PFSK-1 (cell line): Measurements from ENCODE around the gene HOXD10.

Source experiments
- POLR2AphosphoS5 ChIP-seq: IDR thresholded peaks from 2 replicates; pipeline ENCODE4 v1.6.1; 2012; ENCODE audit warnings: low read depth, mild to moderate bottlenecking, control low read depth, low read length, moderate library complexity
- SIN3A ChIP-seq: IDR thresholded peaks from 2 replicates; pipeline ENCODE4 v1.6.1; 2012; ENCODE audit warnings: mild to moderate bottlenecking, low read length, moderate library complexity, borderline replicate concordance; ENCODE audit not compliant: insufficient read depth
- TAF1 ChIP-seq: IDR thresholded peaks from 2 replicates; pipeline ENCODE4 v1.6.1; 2012; ENCODE audit warnings: low read length, control low read depth, borderline replicate concordance; ENCODE audit not compliant: insufficient read depth

DNA sequence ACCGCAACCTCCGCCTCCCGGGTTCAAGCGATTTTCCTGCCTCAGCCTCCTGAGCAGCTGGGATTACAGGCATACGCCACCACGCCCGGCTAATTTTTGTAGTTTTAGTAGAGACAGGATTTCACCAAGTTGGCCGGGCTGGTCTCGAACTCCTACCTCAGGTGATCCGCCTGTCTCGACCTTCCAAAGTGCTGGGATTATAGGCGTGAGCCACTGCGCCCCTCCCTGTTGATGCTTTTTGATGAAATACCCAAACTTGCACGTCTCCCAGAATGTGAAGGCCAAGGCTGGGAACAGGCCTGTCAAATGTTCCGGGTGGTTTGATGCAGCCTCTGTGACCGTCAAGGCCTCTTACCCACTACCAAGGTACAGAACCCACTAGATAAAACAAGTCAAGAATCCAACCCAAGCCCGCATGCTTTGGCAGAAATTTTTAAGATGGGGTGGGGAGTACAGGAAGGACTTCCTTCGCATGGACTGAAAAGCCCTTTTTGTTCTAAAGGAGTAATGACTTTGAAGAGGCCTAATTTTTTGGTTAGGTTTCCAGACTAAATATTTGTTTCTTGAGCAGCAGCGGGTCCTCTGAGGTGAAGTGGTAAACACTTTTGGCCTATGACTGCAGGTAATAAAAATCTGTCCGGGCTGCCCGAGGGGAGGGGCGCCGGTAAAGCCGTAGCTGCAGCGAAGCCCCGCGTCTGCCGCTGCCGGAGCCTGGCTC is 29.1 kb upstream of the HOXD10 start:
- TF ChIP-seq POLR2AphosphoS5 (no peak), TAF1 (no peak), SIN3A (no peak)
